Glutamatergic neuron (in vitro differentiated cells): ENCODE results near the gene EFCAB6. TPM values are rescaled to one million over a fixed set of nuclear protein-coding genes. Genes with fewer than 3 reads are reported as not detected.

Source experiments
- DNase-seq: peaks from one replicate; pipeline ENCODE4 v3.0.0; 2022
- H3K27ac Mint-ChIP-seq: one replicate; pipeline ENCODE4 v1.8.0; 2020; ENCODE audit warnings: mild to moderate bottlenecking, mixed read lengths, inconsistent platforms; ENCODE audit not compliant: unreplicated experiment
- H3K27me3 Mint-ChIP-seq: one replicate; pipeline ENCODE4 v1.8.0; 2020; ENCODE audit warnings: mild to moderate bottlenecking, moderate library complexity, mixed read lengths, inconsistent platforms; ENCODE audit not compliant: unreplicated experiment
- H3K36me3 Mint-ChIP-seq: one replicate; pipeline ENCODE4 v1.8.0; 2020; ENCODE audit warnings: mild to moderate bottlenecking, mixed read lengths, inconsistent platforms; ENCODE audit not compliant: unreplicated experiment
- H3K4me1 Mint-ChIP-seq: one replicate; pipeline ENCODE4 v1.8.0; 2020; ENCODE audit warnings: mild to moderate bottlenecking, low read depth, mixed read lengths, inconsistent platforms; ENCODE audit not compliant: unreplicated experiment
- H3K4me3 Mint-ChIP-seq: one replicate; pipeline ENCODE4 v1.8.0; 2020; ENCODE audit warnings: mild to moderate bottlenecking, mixed read lengths, inconsistent platforms; ENCODE audit not compliant: unreplicated experiment
- H3K9me3 Mint-ChIP-seq: one replicate; pipeline ENCODE4 v1.8.0; 2020; ENCODE audit warnings: mild to moderate bottlenecking, moderate library complexity, mixed read lengths, inconsistent platforms; ENCODE audit not compliant: unreplicated experiment
- total RNA-seq: library from RNA; stranded (reverse); fragmentation: NEBNext Ultra II Directional; extraction: Animal tissue kit (Norgen Biotek cat#: 25700); gene quantifications from one replicate; pipeline ENCODE4 v1.2.1, GENCODE V29; 2021; ENCODE audit not compliant: unreplicated experiment
- TF ChIP-seq, protein P1 (sequence below): fragments of 200-600 bp; sonication (generic); IDR thresholded peaks from one replicate; pipeline ENCODE4 v1.5.0; 2021; ENCODE audit not compliant: partially characterized antibody, unreplicated experiment

EFCAB6 gene
- total RNA-seq, 1 donor from 2014 or later, result 0.96 TPM

DNA sequence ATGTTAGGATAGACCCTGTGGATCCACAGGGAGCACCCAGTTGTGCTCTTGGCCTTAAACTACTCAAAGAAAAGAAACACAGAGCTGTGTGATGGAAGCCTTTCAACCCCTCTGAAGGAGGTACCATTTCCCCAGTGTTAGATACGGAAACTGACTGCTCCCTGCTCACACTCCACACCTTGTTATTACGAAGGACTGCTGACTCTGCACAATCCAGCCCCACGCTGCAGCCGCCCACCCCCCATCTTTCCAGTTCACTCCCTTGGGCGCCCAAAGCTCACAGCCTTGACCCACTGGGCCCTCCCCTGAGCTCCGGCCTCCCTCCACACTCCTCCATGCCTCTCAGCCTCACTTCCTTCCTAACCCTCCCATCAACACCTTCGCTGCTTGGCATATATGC, 75.5 kb downstream of the EFCAB6 start:
- Mint-ChIP-seq H3K4me1 (no peaks in the 10 kb centered on the region), H3K4me3 (no peak overlapping the region), H3K36me3 (no peaks in the 10 kb centered on the region), H3K27ac (no peak overlapping the region), H3K9me3 (no peaks in the 10 kb centered on the region), H3K27me3 (no peaks in the 10 kb centered on the region)
- TF ChIP-seq, protein P1, sequence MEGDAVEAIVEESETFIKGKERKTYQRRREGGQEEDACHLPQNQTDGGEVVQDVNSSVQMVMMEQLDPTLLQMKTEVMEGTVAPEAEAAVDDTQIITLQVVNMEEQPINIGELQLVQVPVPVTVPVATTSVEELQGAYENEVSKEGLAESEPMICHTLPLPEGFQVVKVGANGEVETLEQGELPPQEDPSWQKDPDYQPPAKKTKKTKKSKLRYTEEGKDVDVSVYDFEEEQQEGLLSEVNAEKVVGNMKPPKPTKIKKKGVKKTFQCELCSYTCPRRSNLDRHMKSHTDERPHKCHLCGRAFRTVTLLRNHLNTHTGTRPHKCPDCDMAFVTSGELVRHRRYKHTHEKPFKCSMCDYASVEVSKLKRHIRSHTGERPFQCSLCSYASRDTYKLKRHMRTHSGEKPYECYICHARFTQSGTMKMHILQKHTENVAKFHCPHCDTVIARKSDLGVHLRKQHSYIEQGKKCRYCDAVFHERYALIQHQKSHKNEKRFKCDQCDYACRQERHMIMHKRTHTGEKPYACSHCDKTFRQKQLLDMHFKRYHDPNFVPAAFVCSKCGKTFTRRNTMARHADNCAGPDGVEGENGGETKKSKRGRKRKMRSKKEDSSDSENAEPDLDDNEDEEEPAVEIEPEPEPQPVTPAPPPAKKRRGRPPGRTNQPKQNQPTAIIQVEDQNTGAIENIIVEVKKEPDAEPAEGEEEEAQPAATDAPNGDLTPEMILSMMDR, result no peak
- DNase-seq, result no peak

DNA sequence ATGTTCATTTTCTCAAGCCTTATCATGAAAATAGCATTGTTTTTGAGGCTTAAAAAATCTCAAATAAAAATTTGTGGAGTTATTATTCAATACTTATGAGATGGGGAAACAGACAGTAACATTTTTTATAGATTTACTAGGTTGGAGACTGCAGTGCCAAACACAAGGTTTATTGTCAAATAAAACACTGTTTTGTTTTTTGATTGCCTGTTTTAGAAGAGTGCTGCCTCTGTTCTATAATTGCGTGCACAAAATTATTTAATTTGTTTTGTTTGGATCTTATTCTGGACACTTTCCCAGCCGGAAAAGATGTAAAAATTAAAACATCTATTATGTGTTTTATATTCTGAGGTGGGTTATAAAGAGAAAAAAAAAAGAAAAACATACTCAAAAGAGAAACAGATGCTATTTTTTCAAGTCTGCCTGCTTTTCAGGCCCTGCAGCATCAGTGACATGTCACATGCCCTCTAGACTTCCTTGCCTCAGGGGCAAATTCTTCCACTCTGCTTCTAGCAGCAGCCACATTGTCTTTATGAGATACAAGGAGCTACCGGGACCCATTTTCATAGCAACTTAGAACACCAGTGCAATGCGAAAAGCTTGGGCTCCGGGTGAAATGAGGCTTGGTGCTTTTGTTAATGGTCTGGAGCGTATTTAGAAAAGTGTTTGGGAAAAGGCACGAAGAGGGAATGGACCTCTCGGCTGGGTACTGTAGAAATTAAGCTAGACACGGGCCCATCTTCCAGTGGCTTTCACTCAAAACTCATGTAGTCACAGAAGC, 77.5 kb downstream of the EFCAB6 start:
- TF ChIP-seq, protein P1, result no peak
- H3K27ac Mint-ChIP-seq, result no peak overlapping the region
- DNase-seq, result no peak
- H3K27me3 Mint-ChIP-seq, result no peaks in the 10 kb centered on the region
- no peaks in the 10 kb centered on the region for H3K4me1 Mint-ChIP-seq
- H3K36me3 Mint-ChIP-seq, result no peaks in the 10 kb centered on the region
- no peaks in the 10 kb centered on the region for H3K9me3 Mint-ChIP-seq
- no peak overlapping the region for H3K4me3 Mint-ChIP-seq

DNA sequence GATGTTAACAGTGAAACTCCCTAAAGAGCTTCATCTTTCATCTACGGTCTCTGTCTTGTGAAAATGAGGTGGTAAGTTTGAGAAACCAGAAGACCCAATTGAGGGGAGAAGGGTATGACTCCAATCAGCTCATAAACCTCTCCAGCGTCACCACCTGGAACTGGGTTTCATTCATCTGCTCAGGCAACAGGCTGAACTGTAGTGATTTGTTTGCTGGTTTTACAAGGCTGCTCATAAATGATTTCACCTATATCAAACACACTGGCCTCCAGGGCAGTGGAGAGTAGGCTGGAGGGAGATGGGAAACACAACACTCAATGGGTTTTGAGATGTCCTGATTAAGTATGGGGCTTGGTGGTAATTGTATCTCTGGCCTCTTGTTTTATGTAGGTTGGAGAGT, 79.0 kb downstream of the EFCAB6 start:
- TF ChIP-seq, protein P1, result no peak
- no peak for DNase-seq
- no peak overlapping the region for H3K27ac Mint-ChIP-seq
- no peak overlapping the region for H3K4me3 Mint-ChIP-seq
- no peaks in the 10 kb centered on the region for H3K4me1 Mint-ChIP-seq
- no peaks in the 10 kb centered on the region for H3K9me3 Mint-ChIP-seq
- no peaks in the 10 kb centered on the region for H3K36me3 Mint-ChIP-seq
- H3K27me3 Mint-ChIP-seq, result no peaks in the 10 kb centered on the region

DNA sequence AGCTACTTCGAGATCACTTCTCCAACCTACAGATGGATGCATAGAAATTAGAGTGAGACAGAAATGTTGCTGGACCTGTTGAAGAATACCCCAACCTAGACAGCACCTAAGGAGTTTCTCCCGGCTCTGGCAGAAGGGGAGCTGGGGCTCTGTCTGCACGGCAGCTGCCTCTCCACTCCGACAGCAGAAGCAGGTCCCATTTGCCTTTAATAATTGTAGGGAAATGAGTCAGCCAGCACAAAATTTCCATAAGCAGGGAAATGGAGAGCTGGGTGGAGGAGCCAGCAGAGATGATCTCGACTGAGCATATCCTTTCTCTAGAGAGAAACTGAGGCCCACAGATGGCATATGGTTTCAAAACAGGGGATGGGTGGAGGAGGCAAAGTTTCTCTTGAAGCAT, 80.1 kb downstream of the EFCAB6 start:
- DNase-seq, result no peak
- no peaks in the 10 kb centered on the region for H3K4me1 Mint-ChIP-seq
- H3K36me3 Mint-ChIP-seq, result no peaks in the 10 kb centered on the region
- TF ChIP-seq, protein P1, result no peak
- H3K4me3 Mint-ChIP-seq, result no peak overlapping the region
- no peak overlapping the region for H3K27ac Mint-ChIP-seq
- no peaks in the 10 kb centered on the region for H3K27me3 Mint-ChIP-seq
- H3K9me3 Mint-ChIP-seq, result no peaks in the 10 kb centered on the region

DNA sequence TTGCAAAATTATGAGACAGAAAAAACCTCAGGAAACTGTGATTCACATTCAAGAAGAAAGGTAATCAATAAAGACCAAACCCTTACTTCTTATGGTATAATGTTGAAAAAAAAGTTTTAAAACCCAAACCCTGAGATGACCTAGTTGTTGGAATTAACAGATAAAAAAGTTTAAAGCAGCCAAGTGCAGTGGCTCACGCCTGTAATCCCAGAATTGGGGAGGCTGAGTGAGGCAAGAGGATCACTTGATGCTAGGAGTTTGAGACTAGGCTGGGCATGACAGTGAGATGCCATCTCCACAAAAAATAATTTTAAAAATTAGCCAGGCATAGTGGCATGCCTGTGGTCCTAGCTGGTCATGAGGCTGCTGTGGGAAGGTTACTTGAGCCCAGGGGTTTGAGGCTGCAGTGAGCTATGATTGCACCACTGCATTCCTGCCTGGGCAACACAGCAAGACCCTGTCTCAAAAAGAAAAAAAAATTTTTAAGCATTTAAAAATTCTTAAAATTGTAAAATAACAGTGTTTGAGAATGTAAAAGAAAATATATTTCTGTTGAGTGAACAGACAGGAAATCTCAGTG, 85.1 kb downstream of the EFCAB6 start:
- TF ChIP-seq, protein P1, result no peak
- Mint-ChIP-seq H3K4me1 (peaks cover 2% of the 10 kb centered on the region), H3K36me3 (no peaks in the 10 kb centered on the region), H3K4me3 (no peak overlapping the region), H3K27me3 (no peaks in the 10 kb centered on the region), H3K27ac (no peak overlapping the region), H3K9me3 (no peaks in the 10 kb centered on the region)
- DNase-seq, result no peak
